ENCODE measurements around the gene NOS1AP. TPM values are rescaled to one million over a fixed set of nuclear protein-coding genes. Genes with fewer than 3 reads are reported as not detected.

The NOS1AP gene
- total RNA-seq, 2 donors from 2014 or later, result 1.8 to 2.8 TPM

- ATAC-seq (no peak), DNase-seq (no peak)
- intact Hi-C loops (cut with DNase I), result no loop called here
Measured at GRCh38 chr1:162375463-162375862, 306.0 kb downstream of the NOS1AP start.

GRCh38 chr1:162376691-162377090 lies 307.2 kb downstream of the NOS1AP start, which contains the start of gene SPATA46:
TSS of gene SPATA46 (minus strand) at chr1:162376854. CDS start at chr1:162376790, 64 bp downstream.
- ATAC-seq, result no peak
- intact Hi-C loops (cut with DNase I), result no loop called here

GRCh38 chr1:162380061-162380846 lies 310.8 kb downstream of the NOS1AP start:
- intact Hi-C loops (cut with DNase I), result no loop called here
- ATAC-seq (no peak), DNase-seq (no peak)

More at GRCh38 chr1:162376691-162377090, 307.2 kb downstream of the NOS1AP start, which contains the start of gene SPATA46:
- DNase-seq, result no peak

- DNase-seq, result no peak
- no peak for ATAC-seq
- intact Hi-C loops (cut with DNase I), result no loop called here
Measured at GRCh38 chr1:162381383-162381782, 311.9 kb downstream of the NOS1AP start, which contains the start of gene C1orf226. TSS of gene C1orf226 (plus strand) at chr1:162381728. CDS start at chr1:162381902, 174 bp downstream.

- DNase-seq (no peak), ATAC-seq (no peak)
- intact Hi-C loops (cut with DNase I), result no loop called here
Measured at GRCh38 chr1:162381941-162382750, 312.7 kb downstream of the NOS1AP start.

- ATAC-seq, result no peak
- no peak for DNase-seq
- intact Hi-C loops (cut with DNase I), result no loop called here
Measured at GRCh38 chr1:162383091-162383490, 313.6 kb downstream of the NOS1AP start.

GRCh38 chr1:162383516-162383915 lies 314.0 kb downstream of the NOS1AP start:
- intact Hi-C loops (cut with DNase I), result no loop called here
- no peak for ATAC-seq
- no peak for DNase-seq

GRCh38 chr1:162384116-162384515 lies 314.6 kb downstream of the NOS1AP start:
- no peak for DNase-seq
- ATAC-seq, result no peak
- intact Hi-C loops (cut with DNase I), result no loop called here

GRCh38 chr1:162384601-162385279 lies 315.2 kb downstream of the NOS1AP start:
- ATAC-seq, result no peak
- intact Hi-C loops (cut with DNase I), result no loop called here
- DNase-seq, result no peak

GRCh38 chr1:162385280-162385623 lies 315.8 kb downstream of the NOS1AP start:
- ATAC-seq, result no peak
- DNase-seq, result no peak
- intact Hi-C loops (cut with DNase I), result no loop called here

- intact Hi-C loops (cut with DNase I), result no loop called here
- ATAC-seq, result no peak
Measured at GRCh38 chr1:162385702-162386101, 316.2 kb downstream of the NOS1AP start.

GRCh38 chr1:162386292-162387225 lies 317.1 kb downstream of the NOS1AP start:
- ATAC-seq (no peak), DNase-seq (no peak)
- intact Hi-C loops (cut with DNase I), result no loop called here

More at GRCh38 chr1:162385702-162386101, 316.2 kb downstream of the NOS1AP start:
- no peak for DNase-seq

- intact Hi-C loops (cut with DNase I), result no loop called here
- no peak for ATAC-seq
- DNase-seq, result no peak
Measured at GRCh38 chr1:162387226-162388082, 318.0 kb downstream of the NOS1AP start.

GRCh38 chr1:162388083-162388594 lies 318.6 kb downstream of the NOS1AP start:
- peak in 1 of 2 donors; percentile 12 for ATAC-seq
- intact Hi-C loops (cut with DNase I), result no loop called here
- no peak for DNase-seq

- peak; percentile 7 to 19 for ATAC-seq
- intact Hi-C loops (cut with DNase I), result no loop called here
- DNase-seq, result no peak
Measured at GRCh38 chr1:162388615-162389014, 319.1 kb downstream of the NOS1AP start.

GRCh38 chr1:162389021-162389818 lies 319.7 kb downstream of the NOS1AP start:
- ATAC-seq, result no peak
- no peak for DNase-seq
- intact Hi-C loops (cut with DNase I), result no loop called here

GRCh38 chr1:162389971-162390370 lies 320.5 kb downstream of the NOS1AP start:
- ATAC-seq (no peak), DNase-seq (no peak)
- intact Hi-C loops (cut with DNase I), result loop anchor here in 1 of 2 donors (5.0 kb wide), 1 partner anchor 333 kb away; no protein-coding TSS in a partner anchor
